Glutamatergic neuron (in vitro differentiated cells): ENCODE measurements around the gene G6PD. TPM values are rescaled to one million over a fixed set of nuclear protein-coding genes. Genes with fewer than 3 reads are reported as not detected.

Experiments used
- DNase-seq: peaks from one replicate; pipeline ENCODE4 v3.0.0; 2022
- H3K27ac Mint-ChIP-seq: one replicate; pipeline ENCODE4 v1.8.0; 2020; ENCODE audit warnings: mild to moderate bottlenecking, mixed read lengths, inconsistent platforms; ENCODE audit not compliant: unreplicated experiment
- H3K27me3 Mint-ChIP-seq: one replicate; pipeline ENCODE4 v1.8.0; 2020; ENCODE audit warnings: mild to moderate bottlenecking, moderate library complexity, mixed read lengths, inconsistent platforms; ENCODE audit not compliant: unreplicated experiment
- H3K36me3 Mint-ChIP-seq: one replicate; pipeline ENCODE4 v1.8.0; 2020; ENCODE audit warnings: mild to moderate bottlenecking, mixed read lengths, inconsistent platforms; ENCODE audit not compliant: unreplicated experiment
- H3K4me1 Mint-ChIP-seq: one replicate; pipeline ENCODE4 v1.8.0; 2020; ENCODE audit warnings: mild to moderate bottlenecking, low read depth, mixed read lengths, inconsistent platforms; ENCODE audit not compliant: unreplicated experiment
- H3K4me3 Mint-ChIP-seq: one replicate; pipeline ENCODE4 v1.8.0; 2020; ENCODE audit warnings: mild to moderate bottlenecking, mixed read lengths, inconsistent platforms; ENCODE audit not compliant: unreplicated experiment
- H3K9me3 Mint-ChIP-seq: one replicate; pipeline ENCODE4 v1.8.0; 2020; ENCODE audit warnings: mild to moderate bottlenecking, moderate library complexity, mixed read lengths, inconsistent platforms; ENCODE audit not compliant: unreplicated experiment
- total RNA-seq: library from RNA; stranded (reverse); fragmentation: NEBNext Ultra II Directional; extraction: Animal tissue kit (Norgen Biotek cat#: 25700); gene quantifications from one replicate; pipeline ENCODE4 v1.2.1, GENCODE V29; 2021; ENCODE audit not compliant: unreplicated experiment
- TF ChIP-seq, protein P1 (sequence below): fragments of 200-600 bp; sonication (generic); IDR thresholded peaks from one replicate; pipeline ENCODE4 v1.5.0; 2021; ENCODE audit not compliant: partially characterized antibody, unreplicated experiment

G6PD gene
- total RNA-seq, 1 donor from 2014 or later: 122 TPM

DNA sequence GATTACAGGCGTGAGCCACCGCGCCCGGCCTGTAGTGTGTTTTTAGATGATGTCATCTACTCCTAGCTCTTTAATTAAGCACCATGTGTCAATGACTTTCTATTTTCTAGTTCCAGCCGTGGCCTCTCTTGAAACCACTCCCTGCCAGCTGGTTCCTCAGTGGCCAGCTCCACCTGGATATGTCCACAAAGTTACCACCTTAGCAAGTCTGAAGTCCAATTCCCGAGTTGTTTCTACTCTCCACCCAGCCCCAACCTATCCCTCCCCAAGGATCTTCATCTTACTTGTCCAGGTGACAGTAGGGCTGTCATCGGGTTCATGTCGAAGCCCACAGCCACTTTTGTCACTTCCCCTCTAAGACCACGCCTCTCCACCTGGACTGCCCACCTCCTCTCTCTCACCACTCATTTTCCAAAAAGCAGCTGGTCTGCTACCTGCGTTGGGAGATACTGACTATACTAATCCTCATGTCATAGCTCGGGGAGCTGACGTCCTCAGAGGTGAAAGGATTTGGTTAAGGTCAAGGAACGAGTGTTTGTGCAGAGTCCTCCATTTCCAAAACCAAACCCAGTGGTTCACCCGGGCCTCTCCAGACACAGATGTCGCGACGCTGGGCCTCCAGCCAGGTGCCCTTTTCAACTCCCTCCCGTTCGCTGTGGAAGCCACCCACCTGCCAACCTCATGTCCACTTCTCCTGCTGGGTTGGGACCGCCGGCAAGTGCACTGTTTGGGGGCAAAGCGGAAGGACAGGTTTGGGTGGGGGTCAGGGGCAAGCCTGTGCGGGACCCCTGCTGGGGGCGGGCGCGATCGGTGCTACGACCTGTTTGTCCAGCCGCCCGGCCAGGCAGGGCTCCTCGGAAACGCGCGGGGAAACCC, 31.3 kb downstream of the G6PD start:
- Mint-ChIP-seq H3K4me3 (peak overlapping the region; percentile 83), H3K27ac (peak overlapping the region; percentile 64), H3K27me3 (no peaks in the 10 kb centered on the region), H3K4me1 (peaks cover 6% of the 10 kb centered on the region), H3K9me3 (no peaks in the 10 kb centered on the region), H3K36me3 (no peaks in the 10 kb centered on the region)
- DNase-seq: no peak
- TF ChIP-seq, protein P1, sequence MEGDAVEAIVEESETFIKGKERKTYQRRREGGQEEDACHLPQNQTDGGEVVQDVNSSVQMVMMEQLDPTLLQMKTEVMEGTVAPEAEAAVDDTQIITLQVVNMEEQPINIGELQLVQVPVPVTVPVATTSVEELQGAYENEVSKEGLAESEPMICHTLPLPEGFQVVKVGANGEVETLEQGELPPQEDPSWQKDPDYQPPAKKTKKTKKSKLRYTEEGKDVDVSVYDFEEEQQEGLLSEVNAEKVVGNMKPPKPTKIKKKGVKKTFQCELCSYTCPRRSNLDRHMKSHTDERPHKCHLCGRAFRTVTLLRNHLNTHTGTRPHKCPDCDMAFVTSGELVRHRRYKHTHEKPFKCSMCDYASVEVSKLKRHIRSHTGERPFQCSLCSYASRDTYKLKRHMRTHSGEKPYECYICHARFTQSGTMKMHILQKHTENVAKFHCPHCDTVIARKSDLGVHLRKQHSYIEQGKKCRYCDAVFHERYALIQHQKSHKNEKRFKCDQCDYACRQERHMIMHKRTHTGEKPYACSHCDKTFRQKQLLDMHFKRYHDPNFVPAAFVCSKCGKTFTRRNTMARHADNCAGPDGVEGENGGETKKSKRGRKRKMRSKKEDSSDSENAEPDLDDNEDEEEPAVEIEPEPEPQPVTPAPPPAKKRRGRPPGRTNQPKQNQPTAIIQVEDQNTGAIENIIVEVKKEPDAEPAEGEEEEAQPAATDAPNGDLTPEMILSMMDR: no peak

DNA sequence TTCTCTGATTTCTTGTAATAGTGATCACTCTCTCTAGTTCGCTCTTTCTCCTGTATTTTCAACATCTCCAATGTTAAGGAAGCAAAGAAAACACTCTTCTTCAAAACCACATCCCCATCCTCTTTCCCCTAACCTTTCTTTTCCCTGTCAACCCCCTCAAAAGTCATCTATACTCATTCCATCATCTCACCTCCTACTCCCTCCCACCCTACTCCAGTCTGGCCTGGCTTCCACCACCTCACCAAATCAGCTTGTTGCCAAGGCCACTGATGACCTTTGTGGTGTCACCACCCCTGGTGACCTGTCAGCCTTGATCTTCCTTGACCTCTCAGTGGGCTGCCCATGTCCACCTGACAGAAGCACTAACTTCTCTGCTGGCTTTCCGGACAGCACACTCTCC, 32.9 kb downstream of the G6PD start:
- TF ChIP-seq, protein P1: no peak
- no peaks in the 10 kb centered on the region for H3K9me3 Mint-ChIP-seq
- H3K36me3 Mint-ChIP-seq: peaks cover 9% of the 10 kb centered on the region
- peaks cover 6% of the 10 kb centered on the region for H3K4me1 Mint-ChIP-seq
- H3K27ac Mint-ChIP-seq: no peak overlapping the region
- no peak for DNase-seq
- H3K4me3 Mint-ChIP-seq: no peak overlapping the region
- H3K27me3 Mint-ChIP-seq: peaks cover under 1% of the 10 kb centered on the region

DNA sequence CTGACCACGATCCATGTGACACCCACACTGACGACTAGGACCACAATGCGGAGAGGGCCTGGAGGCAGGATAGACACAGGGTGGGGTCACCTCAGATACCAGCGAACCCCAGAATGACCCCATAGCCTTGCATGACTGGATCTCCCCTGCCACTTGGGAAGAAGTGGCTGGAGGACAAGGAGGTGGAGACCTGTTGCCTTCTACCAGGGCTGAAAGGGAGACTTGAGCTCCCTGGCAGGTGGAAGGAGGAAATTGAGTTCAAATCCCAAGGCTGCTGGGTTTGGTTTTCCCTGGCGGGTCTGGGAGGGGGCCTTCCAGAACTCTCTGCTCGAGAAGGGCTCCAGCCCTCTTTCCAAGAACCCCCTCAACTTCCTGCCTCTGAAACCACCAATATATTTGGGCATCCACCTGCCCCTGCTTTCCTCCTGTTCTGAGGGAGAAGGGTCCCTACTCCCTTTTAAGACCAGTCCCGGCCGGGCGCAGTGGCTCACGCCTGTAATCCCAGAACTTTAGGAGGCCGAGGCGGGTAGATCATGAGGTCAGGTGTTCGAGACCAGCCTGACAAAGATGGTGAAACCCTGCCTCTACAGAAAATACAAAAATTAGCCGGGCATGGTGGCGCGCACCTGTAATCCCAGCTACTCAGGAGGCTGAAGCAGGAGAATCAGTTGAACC, 33.6 kb downstream of the G6PD start:
- no peak for DNase-seq
- Mint-ChIP-seq H3K27ac (no peak overlapping the region), H3K9me3 (no peaks in the 10 kb centered on the region), H3K4me1 (peaks cover 3% of the 10 kb centered on the region), H3K4me3 (no peak overlapping the region), H3K36me3 (peaks cover 9% of the 10 kb centered on the region), H3K27me3 (peaks cover 3% of the 10 kb centered on the region)
- TF ChIP-seq, protein P1: no peak

DNA sequence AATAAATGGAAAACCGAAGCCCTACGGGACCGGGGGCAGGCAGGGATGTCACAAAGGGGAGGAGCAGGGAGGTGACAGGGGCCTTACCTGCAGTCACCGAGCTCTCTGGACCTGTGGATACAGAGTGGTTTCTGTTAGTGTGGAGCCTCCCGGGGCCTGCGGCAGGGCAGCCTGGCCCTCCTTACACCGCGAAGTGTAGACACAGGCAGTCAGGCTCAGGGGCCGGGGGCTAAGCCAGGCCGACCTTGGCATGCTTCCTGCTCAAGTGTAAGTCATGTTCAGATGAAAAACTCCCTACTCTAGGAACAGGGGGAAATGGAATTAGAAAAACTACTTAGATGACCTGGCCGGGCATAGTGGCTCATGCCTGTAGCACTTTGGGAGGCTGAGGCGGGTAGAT, 34.9 kb downstream of the G6PD start:
- peaks cover 3% of the 10 kb centered on the region for H3K27me3 Mint-ChIP-seq
- no peak for DNase-seq
- H3K4me1 Mint-ChIP-seq: no peaks in the 10 kb centered on the region
- no peak overlapping the region for H3K27ac Mint-ChIP-seq
- peaks cover 9% of the 10 kb centered on the region for H3K36me3 Mint-ChIP-seq
- H3K9me3 Mint-ChIP-seq: no peaks in the 10 kb centered on the region
- TF ChIP-seq, protein P1: no peak
- H3K4me3 Mint-ChIP-seq: no peak overlapping the region

DNA sequence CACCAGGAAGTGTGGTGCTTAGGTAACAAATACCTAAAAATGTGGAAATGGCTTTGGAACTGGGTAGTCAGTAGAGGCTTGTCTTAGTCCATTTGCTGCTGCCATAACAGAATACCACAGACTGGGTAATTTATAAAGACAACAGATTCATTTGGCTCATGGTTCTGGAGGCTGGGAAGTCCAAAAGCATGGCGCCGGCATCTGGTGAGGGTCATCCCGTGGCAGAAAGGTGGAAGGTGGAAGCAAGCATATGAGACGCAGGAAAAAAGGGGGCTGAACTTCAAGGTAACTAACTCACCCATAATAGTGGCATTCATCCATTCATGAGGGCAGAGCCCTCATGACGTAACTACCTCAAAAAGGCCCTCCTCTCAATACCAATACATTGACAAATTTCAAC, 37.2 kb downstream of the G6PD start:
- TF ChIP-seq, protein P1: no peak
- Mint-ChIP-seq H3K36me3 (peaks cover 9% of the 10 kb centered on the region), H3K27ac (no peak overlapping the region), H3K4me3 (no peak overlapping the region), H3K9me3 (no peaks in the 10 kb centered on the region), H3K27me3 (peaks cover 3% of the 10 kb centered on the region), H3K4me1 (no peaks in the 10 kb centered on the region)
- no peak for DNase-seq
